Spleen (tissue), 11 donors: Measurements from ENCODE around the gene ZNF566. TPM values are rescaled to one million over a fixed set of nuclear protein-coding genes. Genes with fewer than 3 reads are reported as not detected.
A peak's percentile ranks its signal among the peaks of the same experiment; 100 is the strongest.

Experiments
- DNase-seq: peaks from one replicate; pipeline ENCODE4 v3.0.0-alpha.2; 2020
- H3K27ac ChIP-seq, 8 donors: fragments of 200-600 bp; sonication (generic) in 7 of 8; 1 replicate in 4 of 8; 2 replicates in 4 of 8; pipeline versions ENCODE4 v1.5.0 to v1.8.0; 2016 to 2021; ENCODE audit warnings: inconsistent platforms in 4 of 8, mild to moderate bottlenecking in 4 of 8, moderate library complexity in 1 of 8
- H3K27me3 ChIP-seq, 7 donors: fragments of 200-600 bp; sonication (generic) in 6 of 7; replicated peaks in 1 of 7; 1 replicate in 4 of 7; 2 replicates in 3 of 7; pipeline versions ENCODE4 v1.5.0 to v1.8.0; 2016 to 2021; ENCODE audit warnings: inconsistent platforms in 3 of 7, mild to moderate bottlenecking in 1 of 7
- H3K36me3 ChIP-seq, 6 donors: fragments of 200-600 bp; sonication (generic) in 5 of 6; 1 replicate in 4 of 6; 2 replicates in 2 of 6; pipeline versions ENCODE4 v1.5.0 to v1.8.0; 2016 to 2021; ENCODE audit warnings: inconsistent platforms in 2 of 6
- H3K4me1 ChIP-seq, 6 donors: fragments of 200-600 bp; sonication (generic) in 5 of 6; 1 replicate in 3 of 6; 2 replicates in 3 of 6; pipeline versions ENCODE4 v1.5.0 to v1.8.0; 2016 to 2021; ENCODE audit warnings: inconsistent platforms in 3 of 6
- H3K4me3 ChIP-seq, 8 donors: fragments of 200-600 bp; sonication (generic) in 7 of 8; 1 replicate in 4 of 8; 2 replicates in 4 of 8; pipeline versions ENCODE4 v1.5.0 to v1.8.0; 2016 to 2021; ENCODE audit warnings: inconsistent platforms in 4 of 8, mild to moderate bottlenecking in 4 of 8, moderate library complexity in 2 of 8
- H3K9me3 ChIP-seq, 8 donors: fragments of 200-600 bp; sonication (generic) in 7 of 8; 1 replicate in 4 of 8; 2 replicates in 4 of 8; pipeline versions ENCODE4 v1.5.0 to v1.8.0; 2016 to 2021; ENCODE audit warnings: inconsistent platforms in 4 of 8
- POLR2A ChIP-seq, 3 donors: fragments of 450-650 bp; IDR thresholded peaks; one replicate each; pipeline ENCODE4 v1.5.1; 2017; ENCODE audit warnings: antibody characterized with exemption in 3 of 3, mild to moderate bottlenecking in 1 of 3
- POLR2AphosphoS5 ChIP-seq, 3 donors: sonication (generic); formaldehyde crosslinking; IDR thresholded peaks; one replicate each; pipeline ENCODE4 v1.5.1; 2017; ENCODE audit warnings: antibody characterized with exemption in 3 of 3
- WGBS, 5 donors: extraction: QIAGEN DNeasy Blood & Tissue Kit in 3 of 5; methylation state at CpG; one replicate each; pipeline versions ENCODE4 v1.1.5 to v1.1.7; 2013 to 2018; 5-methylcytosine and 5-hydroxymethylcytosine counted together
- intact Hi-C: fragments of 100-400 bp; cut with DNase I; formaldehyde crosslinking; loops from one replicate; pipeline ENCODE4 v1.15.0; 2023; ENCODE audit warnings: low total_unique reads
- polyA plus RNA-seq, 3 donors: library from polyadenylated mRNA; stranded (reverse); fragments of 200-250 nt; gene quantifications; one replicate each; pipeline ENCODE4 v1.2.1, GENCODE V29; 2013
- total RNA-seq, 7 donors: library from RNA; depleted of rRNA in 3 of 7; stranded (reverse); fragments of >200 nt in 3 of 7; fragmentation: NEBNext Ultra II Directional in 4 of 7; extraction: Animal tissue kit (Norgen Biotek cat#: 25700) in 4 of 7; gene quantifications; one replicate each; pipeline versions ENCODE4 v1.1.0 to v1.2.1, GENCODE V29; 2016 to 2021
- TF ChIP-seq, protein P1 (sequence below), 11 experiments: fragments of 200-600 bp in 7 of 11; fragments of 450-650 bp in 4 of 11; sonication (generic) in 4 of 11; IDR thresholded peaks in 8 of 11; conservative IDR thresholded peaks in 3 of 11; 1 replicate in 7 of 11; 2 replicates in 4 of 11; pipeline versions ENCODE4 v1.4.0 to v1.8.0; 2016 to 2021; ENCODE audit warnings: antibody characterized with exemption in 11 of 11, inconsistent platforms in 4 of 11, mild to moderate bottlenecking in 1 of 11
- donor health status: healthy with polysubstance abuse.
- donor health status: DM: no; HTN: no; CAD: no; lungs with moderate emphysema.
- donor health status: DM: no; HTN: no; CAD: no.
- donor health status: Bipolar disorder and iron deficiency.
- donor health status: healthy.
- donor health status: DM: no; HTN: no; CAD: no.
- donor health status: DM: yes; HTN: yes; CAD: no.

Gene ZNF566
- total and polyA plus RNA-seq, 10 donors = 6.6 to 24.8 (median 15.2) TPM

DNA sequence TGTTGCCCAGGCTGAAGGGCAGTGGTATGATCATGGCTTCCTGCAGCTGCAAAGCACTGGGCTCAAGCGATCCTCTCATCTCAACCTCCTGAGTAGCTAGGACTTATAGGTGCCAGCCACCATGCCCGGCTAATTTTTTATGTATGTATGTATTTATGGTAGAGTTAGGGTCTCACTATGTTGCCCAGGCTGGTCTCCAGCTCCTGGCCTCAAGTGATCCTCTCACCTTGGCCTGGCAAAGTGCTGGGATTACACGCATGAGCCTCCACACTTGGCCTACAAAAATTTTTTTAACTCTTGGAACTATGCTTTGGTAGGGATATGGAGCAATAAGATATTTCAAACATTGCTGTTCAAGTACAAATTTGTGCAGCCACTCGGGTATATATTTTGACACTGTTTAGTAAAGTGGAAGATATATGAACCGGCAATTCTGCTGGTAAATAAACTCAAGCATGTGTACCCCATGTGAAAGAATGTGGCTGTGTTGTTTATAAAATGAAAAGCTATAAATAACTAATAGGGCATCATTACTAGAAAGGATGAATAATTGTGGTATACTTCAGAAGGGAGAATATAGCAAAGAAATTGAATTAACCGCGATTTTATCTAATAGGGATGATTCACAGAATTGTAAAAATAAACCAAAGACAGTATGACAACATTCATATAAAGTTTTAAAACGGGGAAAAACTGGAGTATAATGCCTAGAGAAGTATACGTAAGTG is 1.1 kb downstream of the ZNF566 start:
- Histone ChIP-seq H3K27me3 (no peaks in the 10 kb centered on the region), H3K36me3 (peaks cover 0 to 21% (median 0%) of the 10 kb centered on the region in 6 donors), H3K4me1 (peaks cover 0 to 25% (median 21%) of the 10 kb centered on the region in 6 donors), H3K27ac (peak overlapping the region; percentile 94 to 97 (median 96)), H3K9me3 (peaks cover 0 to 48% (median 25%) of the 10 kb centered on the region in 8 donors), H3K4me3 (peak overlapping the region in 7 of 8 donors; percentile 56 to 83 (median 67))
- TF ChIP-seq POLR2AphosphoS5 (IDR thresholded peaks at IDR 0.05) (no peak), POLR2A (IDR thresholded peaks at IDR 0.05) (no peak)
- TF ChIP-seq, protein P1, sequence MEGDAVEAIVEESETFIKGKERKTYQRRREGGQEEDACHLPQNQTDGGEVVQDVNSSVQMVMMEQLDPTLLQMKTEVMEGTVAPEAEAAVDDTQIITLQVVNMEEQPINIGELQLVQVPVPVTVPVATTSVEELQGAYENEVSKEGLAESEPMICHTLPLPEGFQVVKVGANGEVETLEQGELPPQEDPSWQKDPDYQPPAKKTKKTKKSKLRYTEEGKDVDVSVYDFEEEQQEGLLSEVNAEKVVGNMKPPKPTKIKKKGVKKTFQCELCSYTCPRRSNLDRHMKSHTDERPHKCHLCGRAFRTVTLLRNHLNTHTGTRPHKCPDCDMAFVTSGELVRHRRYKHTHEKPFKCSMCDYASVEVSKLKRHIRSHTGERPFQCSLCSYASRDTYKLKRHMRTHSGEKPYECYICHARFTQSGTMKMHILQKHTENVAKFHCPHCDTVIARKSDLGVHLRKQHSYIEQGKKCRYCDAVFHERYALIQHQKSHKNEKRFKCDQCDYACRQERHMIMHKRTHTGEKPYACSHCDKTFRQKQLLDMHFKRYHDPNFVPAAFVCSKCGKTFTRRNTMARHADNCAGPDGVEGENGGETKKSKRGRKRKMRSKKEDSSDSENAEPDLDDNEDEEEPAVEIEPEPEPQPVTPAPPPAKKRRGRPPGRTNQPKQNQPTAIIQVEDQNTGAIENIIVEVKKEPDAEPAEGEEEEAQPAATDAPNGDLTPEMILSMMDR (IDR thresholded peaks at IDR 0.05 in 8 of 11, conservative IDR thresholded peaks at IDR 0.05 in 3 of 11) = no peak
- DNase-seq = no peak
- intact Hi-C loops = loop anchor here (5.0 kb wide), 1 partner anchor 71 kb away; the partner anchor contains the start of gene ZFP82
- 54 to 66% (median 62%) methylated on average over 8 to 9 of the region's 9 CpGs for WGBS, 5 donors

DNA sequence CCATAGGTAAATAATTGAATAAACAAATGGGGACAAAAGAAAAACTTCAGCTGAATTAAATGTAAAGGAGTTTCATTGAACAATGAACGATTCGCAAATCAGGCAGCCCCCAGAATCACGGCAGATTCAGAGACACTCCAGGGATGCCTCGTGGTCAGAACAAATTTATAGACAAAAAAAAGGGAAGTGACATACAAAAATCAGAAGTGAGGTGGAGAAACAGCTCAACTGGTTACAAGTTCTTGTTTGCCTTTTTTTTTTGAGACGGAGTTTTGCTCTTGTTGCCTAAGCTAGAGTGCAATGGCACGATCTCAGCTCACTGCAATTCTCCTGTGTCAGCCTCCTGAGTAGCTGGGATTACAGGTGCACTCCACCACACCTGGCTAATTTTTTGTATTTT is 5.7 kb downstream of the ZNF566 start:
- Histone ChIP-seq H3K27ac (no peak overlapping the region), H3K9me3 (peaks cover 0 to 79% (median 55%) of the 10 kb centered on the region in 8 donors), H3K4me1 (peaks cover 0 to 16% (median 13%) of the 10 kb centered on the region in 6 donors), H3K36me3 (peaks cover 0 to 49% (median 6%) of the 10 kb centered on the region in 6 donors), H3K27me3 (no peaks in the 10 kb centered on the region), H3K4me3 (no peak overlapping the region)
- intact Hi-C loops = no loop called here
- DNase-seq = no peak
- TF ChIP-seq, protein P1 (IDR thresholded peaks at IDR 0.05 in 8 of 11, conservative IDR thresholded peaks at IDR 0.05 in 3 of 11) = no peak
- TF ChIP-seq POLR2A (IDR thresholded peaks at IDR 0.05) (no peak), POLR2AphosphoS5 (IDR thresholded peaks at IDR 0.05) (no peak)
- 79 to 84% (median 82%) methylated on average over 6 of the region's 6 CpGs for WGBS, 5 donors

DNA sequence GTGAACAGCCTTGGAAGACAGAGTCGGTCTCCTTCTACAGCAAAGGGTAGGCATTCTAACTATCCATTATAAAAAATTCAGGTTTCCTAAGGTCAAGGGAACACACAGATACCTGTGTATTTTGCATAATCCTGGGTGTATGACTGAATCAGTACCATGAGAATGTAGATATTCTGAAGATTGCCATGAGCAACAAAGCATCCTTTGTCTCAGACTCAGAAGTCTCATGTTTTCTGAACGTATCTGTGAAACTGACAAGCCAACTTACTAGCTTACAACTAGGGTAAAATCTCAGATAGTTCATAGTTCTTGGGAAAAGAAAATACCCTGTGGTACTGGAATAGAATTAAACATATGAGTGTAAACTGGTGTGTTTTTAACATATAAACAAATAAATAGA is 6.5 kb downstream of the ZNF566 start:
- intact Hi-C loops = no loop called here
- Histone ChIP-seq H3K4me1 (peaks cover 0 to 8% (median 6%) of the 10 kb centered on the region in 6 donors), H3K36me3 (peaks cover 0 to 51% (median 6%) of the 10 kb centered on the region in 6 donors), H3K9me3 (peaks cover 0 to 85% (median 62%) of the 10 kb centered on the region in 8 donors), H3K27ac (no peak overlapping the region), H3K27me3 (no peaks in the 10 kb centered on the region), H3K4me3 (no peak overlapping the region)
- no peak for TF ChIP-seq POLR2AphosphoS5 (IDR thresholded peaks at IDR 0.05)
- TF ChIP-seq, protein P1 (IDR thresholded peaks at IDR 0.05 in 8 of 11, conservative IDR thresholded peaks at IDR 0.05 in 3 of 11) = no peak
- TF ChIP-seq POLR2A (IDR thresholded peaks at IDR 0.05) = no peak
- WGBS, 5 donors = 88 to 100% (median 94%) methylated on average over 2 of the region's 2 CpGs
- DNase-seq = no peak

DNA sequence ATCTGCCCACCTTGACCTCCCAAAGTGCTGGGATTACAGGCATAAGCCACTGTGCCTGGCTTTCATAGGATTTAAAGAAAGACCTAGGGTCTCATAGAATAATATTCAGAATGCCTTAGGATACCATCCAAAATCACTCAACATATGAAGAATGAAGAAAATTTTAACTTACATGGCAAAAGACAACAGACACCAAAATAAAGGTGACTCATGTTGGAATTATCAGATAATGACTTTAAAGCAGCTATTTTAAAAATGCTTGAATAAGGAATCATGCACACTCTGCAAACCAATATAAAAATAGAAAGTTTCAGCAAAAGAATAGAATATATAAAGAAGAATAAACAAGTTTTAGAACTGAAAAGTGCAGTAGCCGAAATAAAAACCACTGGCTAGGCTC is 29.3 kb downstream of the ZNF566 start:
- 88 to 100% (median 96%) methylated on average over 1 of the region's 1 CpG for WGBS, 5 donors
- H3K4me1 ChIP-seq = no peaks in the 10 kb centered on the region
- TF ChIP-seq, protein P1 (IDR thresholded peaks at IDR 0.05 in 8 of 11, conservative IDR thresholded peaks at IDR 0.05 in 3 of 11) = no peak
- TF ChIP-seq POLR2A (IDR thresholded peaks at IDR 0.05) (no peak), POLR2AphosphoS5 (IDR thresholded peaks at IDR 0.05) (no peak)

More for the DNA sequence above, 29.3 kb downstream of the ZNF566 start:
- Histone ChIP-seq H3K9me3 (peaks cover 6 to 100% (median 90%) of the 10 kb centered on the region in 8 donors), H3K27ac (no peak overlapping the region), H3K27me3 (no peaks in the 10 kb centered on the region), H3K36me3 (peaks cover 4 to 84% (median 26%) of the 10 kb centered on the region in 6 donors), H3K4me3 (no peak overlapping the region)
- no peak for DNase-seq
- intact Hi-C loops = no loop called here
